Effector memory CD4-positive, alpha-beta T cell (primary cell): Measurements from ENCODE around the gene NUDT14.
A peak's percentile ranks its signal among the peaks of the same experiment; 100 is the strongest.

Experiments used
- DNase-seq, 3 donors: peaks; one replicate each; pipeline ENCODE4 v3.0.0-alpha.2; 2020
- H3K27ac ChIP-seq: 2 replicates; pipeline ENCODE4 v1.7.0; 2013; ENCODE audit warnings: mild to moderate bottlenecking, low read length, moderate library complexity; ENCODE audit not compliant: insufficient read depth, poor library complexity, severe bottlenecking
- H3K27me3 ChIP-seq: replicated peaks from 2 replicates; pipeline ENCODE4 v1.7.0; 2013; ENCODE audit warnings: mild to moderate bottlenecking, low read length; ENCODE audit not compliant: insufficient read depth, control insufficient read depth, poor library complexity, severe bottlenecking
- H3K36me3 ChIP-seq: 2 replicates; pipeline ENCODE4 v1.7.0; 2013; ENCODE audit warnings: mild to moderate bottlenecking, low read length, moderate library complexity; ENCODE audit not compliant: control insufficient read depth, insufficient read depth
- H3K4me1 ChIP-seq: 2 replicates; pipeline ENCODE4 v1.7.0; 2013; ENCODE audit warnings: low read length, mild to moderate bottlenecking; ENCODE audit not compliant: control insufficient read depth, insufficient read depth, poor library complexity, severe bottlenecking
- H3K4me3 ChIP-seq: 2 replicates; pipeline ENCODE4 v1.7.0; 2013; ENCODE audit warnings: low read length, low read depth, mild to moderate bottlenecking; ENCODE audit not compliant: insufficient read depth, poor library complexity, severe bottlenecking
- H3K9me3 ChIP-seq: 2 replicates; pipeline ENCODE4 v1.7.0; 2013; ENCODE audit warnings: mild to moderate bottlenecking, low read length, moderate library complexity; ENCODE audit not compliant: control insufficient read depth
- total RNA-seq, 3 donors: gene quantifications; one replicate each; lab custom pipeline; 2026; lab: John Stamatoyannopoulos, UW

The NUDT14 gene
- total RNA-seq, result 4.3 to 10.4 (median 5.5) reads per million in 3 donors

DNA sequence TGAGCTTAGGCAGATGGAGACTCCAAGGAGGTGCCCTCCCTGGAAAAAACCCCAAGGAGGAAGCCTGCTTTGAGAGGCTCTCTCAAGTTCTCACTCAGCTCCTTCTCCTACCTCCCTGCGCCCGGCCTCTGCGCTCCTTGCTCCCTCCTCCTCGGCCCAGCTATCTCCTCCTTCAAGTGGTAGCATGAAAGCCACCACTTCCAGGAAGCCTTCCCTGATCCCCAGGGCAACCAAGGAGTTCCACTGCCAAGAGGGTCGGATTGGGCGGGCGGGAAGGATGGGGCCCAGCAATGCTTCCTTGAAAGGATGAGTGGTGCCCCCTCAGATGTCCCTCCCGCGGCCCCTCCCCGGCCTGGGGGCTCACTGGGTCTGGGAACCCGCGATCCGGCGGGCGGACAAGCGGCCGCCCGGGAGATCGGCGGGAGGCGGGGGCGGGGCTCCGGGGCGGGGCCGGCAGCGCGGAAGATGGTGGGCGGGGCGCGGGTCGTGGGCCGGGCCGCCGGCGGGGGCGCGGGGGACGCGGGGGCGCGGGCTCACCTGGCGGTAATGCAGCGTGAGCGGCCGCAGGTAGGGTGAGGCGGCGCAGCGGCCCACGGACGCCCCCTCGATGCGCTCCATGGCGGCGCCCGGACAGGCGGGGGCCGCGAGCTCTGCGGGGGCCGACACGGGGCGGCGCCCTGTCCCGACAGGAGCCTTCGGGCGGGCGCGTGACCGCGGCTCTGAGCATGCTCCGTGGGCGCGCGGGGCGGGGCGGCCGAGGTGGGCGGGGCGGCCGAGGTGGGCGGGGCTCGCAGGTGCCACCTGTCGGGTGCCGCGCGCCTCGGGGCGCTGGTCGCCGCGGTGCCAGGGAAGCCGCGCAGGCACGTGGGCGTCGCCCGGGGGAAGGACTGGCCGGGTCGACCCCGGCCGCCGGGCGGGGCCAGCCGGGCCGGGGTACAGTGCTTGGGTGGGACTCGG is at the start of gene NUDT14:
TSS of gene NUDT14 (minus strand) at position 721 of the 957 bp plus-strand sequence. CDS start at position 618, 103 bp downstream.
- peak; percentile 76 to 87 (median 85) for DNase-seq

DNA sequence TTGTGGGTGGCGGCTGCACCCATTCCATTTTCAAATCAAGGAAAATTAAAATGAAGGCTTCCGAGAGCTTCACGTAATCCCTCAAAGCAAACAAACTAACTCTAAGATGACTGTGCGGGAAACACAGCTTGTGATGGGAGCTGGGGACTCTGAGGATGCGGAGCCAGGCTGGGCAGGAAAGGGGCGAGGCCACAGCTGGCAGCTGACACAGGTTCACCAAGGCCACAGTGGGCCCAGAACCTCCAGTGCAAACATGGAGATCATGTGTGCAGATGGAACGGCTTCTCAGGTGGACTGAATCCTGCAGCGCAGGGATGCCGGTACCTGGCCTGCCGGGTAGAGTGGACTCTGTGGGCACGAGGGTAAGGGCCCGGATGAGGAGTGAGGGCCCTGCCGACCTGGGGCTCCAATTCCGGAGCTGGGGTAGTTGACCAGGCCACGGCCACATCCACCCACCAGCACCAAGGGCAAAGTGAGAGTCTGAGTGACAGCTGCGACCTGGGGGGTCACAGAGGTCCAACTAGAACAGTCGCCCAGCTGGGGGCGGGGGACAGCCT is 48.1 kb upstream of the NUDT14 start:
- Histone ChIP-seq H3K27me3 (no peaks in the 10 kb centered on the region), H3K4me1 (no peaks in the 10 kb centered on the region), H3K36me3 (peaks cover 18% of the 10 kb centered on the region), H3K9me3 (no peaks in the 10 kb centered on the region), H3K27ac (no peak overlapping the region), H3K4me3 (no peak overlapping the region)
- no peak for DNase-seq

More for the DNA sequence above, at the start of gene NUDT14:
- H3K4me3 ChIP-seq, result peak within 1 kb of the TSS; percentile 44
- H3K9me3 ChIP-seq, result no peaks in the 10 kb centered on the region
- H3K4me1 ChIP-seq, result peaks cover 13% of the 10 kb centered on the region
- H3K36me3 ChIP-seq, result no peaks in the 10 kb centered on the region
- H3K27me3 ChIP-seq, result no peaks in the 10 kb centered on the region
- no peak within 1 kb of the TSS for H3K27ac ChIP-seq

DNA sequence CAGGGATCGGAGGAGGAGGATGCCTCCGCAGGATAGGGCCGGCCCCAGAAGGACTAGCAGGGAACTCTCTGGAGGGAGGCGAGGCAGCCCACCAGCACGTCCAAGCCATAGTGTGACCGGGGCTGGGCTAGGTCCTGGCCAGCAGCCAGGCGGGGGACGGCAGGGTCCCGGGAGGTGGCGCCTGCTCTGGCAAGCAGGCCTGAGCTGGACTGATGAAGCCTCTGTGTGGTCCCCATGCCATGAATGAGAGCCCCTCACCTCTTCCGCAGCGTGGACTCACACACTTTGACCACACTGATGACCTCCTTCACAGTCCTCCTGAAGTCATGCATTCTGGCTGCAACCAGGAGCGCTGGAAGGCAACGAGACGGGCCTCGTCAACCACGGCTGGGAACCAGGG is 47.5 kb upstream of the NUDT14 start:
- H3K9me3 ChIP-seq, result no peaks in the 10 kb centered on the region
- no peak overlapping the region for H3K4me3 ChIP-seq
- DNase-seq, result no peak
- no peaks in the 10 kb centered on the region for H3K27me3 ChIP-seq
- no peaks in the 10 kb centered on the region for H3K4me1 ChIP-seq
- H3K27ac ChIP-seq, result no peak overlapping the region
- H3K36me3 ChIP-seq, result peaks cover 22% of the 10 kb centered on the region

DNA sequence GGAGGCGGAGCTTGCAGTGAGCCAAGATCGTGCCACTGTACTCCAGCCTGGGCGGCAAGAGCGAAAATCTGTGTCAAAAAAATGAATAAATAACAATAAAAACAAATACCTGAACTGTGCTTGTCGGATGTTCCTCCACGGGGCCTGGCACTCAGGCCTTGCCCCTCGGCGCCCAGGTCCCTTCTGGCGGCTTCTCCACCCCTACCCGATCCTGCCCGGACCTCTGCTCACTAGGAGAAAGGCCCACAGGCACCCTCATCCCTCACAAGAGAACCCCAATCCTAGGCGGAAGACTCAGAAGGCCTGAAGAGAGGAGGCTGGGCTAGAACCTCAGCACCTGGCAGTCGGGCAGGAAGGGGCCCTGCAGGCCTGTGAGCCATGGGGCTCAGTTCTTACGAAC is 46.2 kb upstream of the NUDT14 start:
- no peak overlapping the region for H3K27ac ChIP-seq
- peaks cover 22% of the 10 kb centered on the region for H3K36me3 ChIP-seq
- no peaks in the 10 kb centered on the region for H3K27me3 ChIP-seq
- no peak overlapping the region for H3K4me3 ChIP-seq
- no peak for DNase-seq
- H3K4me1 ChIP-seq, result no peaks in the 10 kb centered on the region
- H3K9me3 ChIP-seq, result no peaks in the 10 kb centered on the region

DNA sequence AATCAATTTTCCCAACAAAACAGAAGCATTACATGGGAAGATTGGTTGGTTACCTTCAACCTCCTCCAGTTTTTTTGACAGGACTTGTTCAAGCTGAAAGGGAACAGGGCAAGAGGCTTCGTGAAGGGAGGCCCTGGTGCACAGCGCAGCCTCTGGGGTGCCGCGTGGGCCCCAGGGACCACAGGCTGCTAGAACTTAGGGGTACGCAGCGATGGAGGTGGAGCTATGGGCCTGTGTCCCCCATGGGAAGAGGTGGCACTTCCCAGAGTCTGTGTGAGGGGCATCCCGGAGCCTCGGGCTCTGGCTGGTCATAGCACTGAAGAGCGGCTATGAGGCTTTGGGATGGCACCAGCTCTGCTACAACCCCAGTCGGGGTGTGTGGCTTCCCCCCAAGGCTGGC is 45.1 kb upstream of the NUDT14 start:
- Histone ChIP-seq H3K27ac (no peak overlapping the region), H3K36me3 (peaks cover 28% of the 10 kb centered on the region), H3K4me3 (no peak overlapping the region), H3K27me3 (no peaks in the 10 kb centered on the region), H3K4me1 (no peaks in the 10 kb centered on the region), H3K9me3 (no peaks in the 10 kb centered on the region)
- no peak for DNase-seq

DNA sequence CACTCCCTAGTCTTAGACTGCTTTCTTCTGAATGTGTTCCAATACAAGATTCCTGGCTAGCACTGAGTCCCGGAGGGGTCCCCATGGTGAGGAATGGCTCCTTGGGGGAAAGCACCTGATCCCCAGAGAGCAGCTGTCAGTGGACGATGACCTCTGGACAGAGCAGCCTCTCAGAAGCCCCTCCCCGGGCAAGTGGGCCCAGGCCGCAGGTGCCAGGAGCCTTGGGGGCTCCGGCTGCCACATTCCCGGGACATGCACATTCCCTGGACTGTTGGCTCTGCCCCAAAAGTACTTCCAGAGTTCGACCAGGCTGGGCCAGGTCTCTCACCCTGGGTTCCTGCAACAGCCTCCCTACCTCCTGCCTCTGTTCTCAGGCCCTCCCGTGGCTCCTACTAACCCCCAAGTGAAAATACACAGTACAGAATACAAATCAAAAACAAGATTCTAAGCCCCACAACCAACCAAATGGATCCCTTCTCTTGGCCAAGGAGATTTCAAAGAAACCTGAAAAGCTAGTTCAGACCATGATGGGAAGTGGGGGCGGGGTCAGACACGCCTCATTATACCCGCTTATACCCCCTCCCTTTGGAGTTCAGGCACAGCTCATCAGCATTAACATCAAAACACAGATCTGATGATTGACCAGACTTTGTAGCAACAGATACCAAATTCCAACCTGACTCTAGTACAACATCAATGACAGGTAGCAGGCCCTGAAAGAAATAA is 43.9 kb upstream of the NUDT14 start:
- no peak for DNase-seq
- no peaks in the 10 kb centered on the region for H3K9me3 ChIP-seq
- no peak overlapping the region for H3K27ac ChIP-seq
- H3K36me3 ChIP-seq, result peaks cover 35% of the 10 kb centered on the region
- H3K27me3 ChIP-seq, result no peaks in the 10 kb centered on the region
- H3K4me3 ChIP-seq, result no peak overlapping the region
- no peaks in the 10 kb centered on the region for H3K4me1 ChIP-seq

DNA sequence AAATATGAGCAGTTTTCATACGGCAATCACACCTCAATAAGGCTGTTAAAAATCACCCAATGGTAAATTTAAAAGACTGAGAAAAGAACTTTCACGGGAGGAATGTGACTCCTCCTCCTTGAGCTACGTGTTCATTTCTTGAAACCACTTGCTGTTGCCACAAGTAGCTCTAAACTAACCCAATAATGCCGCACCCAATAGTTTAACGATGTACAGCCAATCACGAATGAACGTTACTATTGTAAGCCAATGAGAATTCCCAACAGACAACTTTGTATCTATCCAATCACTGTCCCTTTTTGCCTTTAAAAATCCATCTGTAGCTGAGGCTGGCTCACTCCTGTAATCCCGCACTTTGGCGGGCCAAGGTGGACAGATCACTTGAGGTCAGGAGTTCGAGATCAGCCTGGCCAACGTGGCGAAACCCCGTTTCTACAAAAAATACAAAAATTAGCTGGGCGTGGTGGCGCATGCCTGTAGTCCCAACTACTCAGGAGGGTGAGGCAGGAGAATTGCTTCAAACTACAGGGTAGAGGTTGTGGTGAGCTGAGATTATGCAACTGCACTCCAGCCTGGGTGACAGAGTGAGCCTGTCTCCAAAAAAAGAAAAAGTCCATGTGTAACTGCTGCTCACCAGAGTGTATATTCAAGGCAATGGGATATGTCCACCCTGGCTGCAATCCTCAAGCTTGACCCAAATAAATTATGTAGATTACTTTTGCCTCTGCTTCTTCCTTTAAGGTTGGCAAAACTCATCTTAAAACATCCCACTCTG is 42.8 kb upstream of the NUDT14 start:
- no peaks in the 10 kb centered on the region for H3K4me1 ChIP-seq
- no peak overlapping the region for H3K27ac ChIP-seq
- no peaks in the 10 kb centered on the region for H3K9me3 ChIP-seq
- H3K27me3 ChIP-seq, result no peaks in the 10 kb centered on the region
- DNase-seq, result no peak
- peaks cover 46% of the 10 kb centered on the region for H3K36me3 ChIP-seq
- H3K4me3 ChIP-seq, result no peak overlapping the region

DNA sequence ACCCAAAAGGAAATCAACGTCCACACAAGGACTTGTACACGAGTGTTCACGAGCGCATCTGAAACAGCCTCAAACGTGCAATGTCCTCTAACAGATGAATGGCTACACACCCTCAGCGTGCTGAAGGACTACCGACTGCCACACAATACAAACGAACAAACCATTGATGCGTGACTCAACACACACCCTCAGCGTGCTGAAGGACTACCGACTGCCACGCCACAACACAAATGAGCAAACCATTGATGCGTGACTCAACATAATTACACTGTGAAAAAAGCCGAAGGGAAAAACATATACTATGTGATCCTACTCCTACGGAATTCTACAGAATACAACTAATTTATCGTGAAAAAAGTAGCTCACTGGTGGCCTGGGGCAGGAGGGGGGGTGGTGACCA is 42.1 kb upstream of the NUDT14 start:
- Histone ChIP-seq H3K36me3 (peaks cover 52% of the 10 kb centered on the region), H3K4me3 (no peak overlapping the region)

DNA sequence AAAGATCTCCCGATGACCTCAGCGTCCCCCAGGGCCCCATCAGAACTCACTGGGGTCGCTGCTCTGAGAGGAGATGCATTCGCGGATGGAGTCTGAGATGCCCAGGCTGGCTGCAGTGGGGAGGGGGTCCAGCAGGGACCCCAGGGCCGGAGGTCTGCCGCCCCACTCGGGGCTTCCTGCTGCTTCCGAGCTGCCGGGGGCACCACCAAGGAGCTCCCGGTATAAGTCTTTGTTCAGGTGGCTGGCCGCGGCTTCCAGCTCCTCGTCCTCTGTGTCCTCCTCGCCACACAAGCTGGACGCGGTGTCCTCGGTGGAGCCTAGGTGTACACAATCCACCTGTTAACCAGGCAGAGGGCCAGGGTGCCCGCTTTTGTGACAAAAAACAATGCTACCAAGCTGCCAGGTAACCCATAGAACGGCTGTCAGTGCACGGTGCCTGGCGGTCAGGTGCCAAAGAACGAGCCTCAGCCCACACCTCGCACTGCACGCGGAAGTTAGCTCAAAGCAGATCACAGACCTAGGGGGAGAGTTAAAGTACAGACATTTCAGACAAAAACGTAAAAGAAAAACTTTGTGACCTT is 40.6 kb upstream of the NUDT14 start:
- H3K36me3 ChIP-seq, result peaks cover 65% of the 10 kb centered on the region
- H3K27ac ChIP-seq, result no peak overlapping the region
- H3K4me1 ChIP-seq, result no peaks in the 10 kb centered on the region
- no peak for DNase-seq
- no peak overlapping the region for H3K4me3 ChIP-seq
- H3K27me3 ChIP-seq, result no peaks in the 10 kb centered on the region
- no peaks in the 10 kb centered on the region for H3K9me3 ChIP-seq

More for the DNA sequence above, 42.1 kb upstream of the NUDT14 start:
- H3K27ac ChIP-seq, result no peak overlapping the region
- no peaks in the 10 kb centered on the region for H3K27me3 ChIP-seq
- no peak for DNase-seq
- no peaks in the 10 kb centered on the region for H3K4me1 ChIP-seq
- H3K9me3 ChIP-seq, result no peaks in the 10 kb centered on the region
